Motor neuron (in vitro differentiated cells): Measurements from ENCODE around the gene SLC7A9. TPM values are rescaled to one million over a fixed set of nuclear protein-coding genes. Genes with fewer than 3 reads are reported as not detected.
"Not testable (repeated sequence)": the region's sequence is repeated elsewhere in the genome, so short reads cannot be mapped to it uniquely, and the experiment has no call there.

Experiments
- ATAC-seq, 8 experiments: fragments of 200-7000 bp; cut with Tn5 transposase; replicated peaks in 6 of 8; 2 replicates each; pipeline ENCODE4 v1.8.0; 2021; ENCODE audit warnings: mild to moderate bottlenecking in 8 of 8, moderate library complexity in 8 of 8
- H3K27ac ChIP-seq, 2 donors: fragments of 250-450 bp; sonication (Bioruptor Pico); 2 replicates each; pipeline ENCODE4 v1.9.0; 2021; ENCODE audit warnings: antibody characterized with exemption in 2 of 2, mild to moderate bottlenecking in 2 of 2, moderate library complexity in 1 of 2
- H3K4me1 ChIP-seq, 2 donors: fragments of 250-450 bp; sonication (Bioruptor Pico); replicated peaks in 1 of 2; 2 replicates each; pipeline ENCODE4 v1.6.1; 2021; ENCODE audit warnings: antibody characterized with exemption in 2 of 2, mild to moderate bottlenecking in 2 of 2, moderate library complexity in 1 of 2
- H3K4me3 ChIP-seq, 5 donors: fragments of 250-450 bp; sonication (Bioruptor Pico); 2 replicates each; pipeline ENCODE4 v1.9.0; 2021; ENCODE audit warnings: antibody characterized with exemption in 5 of 5, mild to moderate bottlenecking in 5 of 5, moderate library complexity in 4 of 5
- WGBS, 10 experiments: fragments of 450-650 bp; shearing (Covaris generic); methylation state at CpG; one replicate each; pipeline ENCODE4 v1.0.0; 2022; 5-methylcytosine and 5-hydroxymethylcytosine counted together
- in situ Hi-C, 9 experiments: fragments of 400-800 bp; cut with MboI; loops; one replicate each; pipeline ENCODE4 v1.15.0; 2021; ENCODE audit warnings: low sequenced_read_pairs in 9 of 9, low pct_unique_long_range_greater_than_20kb in 2 of 9; ENCODE audit not compliant: unreplicated experiment in 9 of 9
- total RNA-seq, 8 experiments: library from RNA; unstranded; fragments of 300-600 nt; gene quantifications; 2 replicates each; pipeline versions ENCODE4 v1.2.3 to v1.2.4, GENCODE V29; 2022

Gene SLC7A9
- total RNA-seq, 8 experiments from 2014 or later: 0.21 to 0.78 (median 0.46) TPM; not detected in 1

DNA sequence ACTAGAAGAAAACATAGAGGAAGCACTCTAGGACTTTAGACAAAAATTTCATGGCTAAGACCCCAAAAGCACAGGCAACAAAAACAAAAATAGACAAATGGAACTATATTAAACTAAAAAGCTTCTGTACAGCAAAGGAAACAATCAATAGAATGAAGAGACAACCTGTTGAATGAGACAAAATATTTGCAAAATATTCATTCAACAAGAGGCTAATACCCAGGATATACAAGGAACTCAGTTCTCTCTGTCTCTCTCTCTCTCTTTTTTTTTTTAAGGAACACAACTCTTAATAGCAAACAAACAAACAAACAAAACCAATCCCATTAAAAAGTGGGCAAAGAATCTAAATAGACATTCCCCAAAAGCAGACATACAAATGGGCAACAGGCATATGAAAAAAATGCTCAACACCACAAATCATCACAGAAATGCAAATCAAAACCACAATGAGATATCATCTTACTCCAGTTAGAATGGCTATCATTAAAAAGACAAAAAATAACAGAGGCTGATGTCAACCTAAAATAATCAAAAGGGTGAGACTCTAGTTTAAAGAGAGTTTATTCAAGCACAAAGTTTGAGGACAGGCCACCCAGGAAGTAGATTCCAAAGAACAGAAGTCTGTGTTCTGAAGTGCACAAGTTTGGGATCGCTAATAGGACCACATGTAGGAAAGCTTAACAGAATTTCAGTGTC lies 27.1 kb upstream of the SLC7A9 start:
- in situ Hi-C loops: no loop called here
- ATAC-seq: peak in 1 of 8 experiments; percentile 52
- H3K4me3 ChIP-seq: no peak overlapping the region
- no peaks in the 10 kb centered on the region for H3K4me1 ChIP-seq
- WGBS, 10 experiments: 83 to 100% (median 100%) methylated on average over 1 of the region's 1 CpG; no CpG with 5 or more reads in 4 of the 10 experiments
- no peak overlapping the region for H3K27ac ChIP-seq

DNA sequence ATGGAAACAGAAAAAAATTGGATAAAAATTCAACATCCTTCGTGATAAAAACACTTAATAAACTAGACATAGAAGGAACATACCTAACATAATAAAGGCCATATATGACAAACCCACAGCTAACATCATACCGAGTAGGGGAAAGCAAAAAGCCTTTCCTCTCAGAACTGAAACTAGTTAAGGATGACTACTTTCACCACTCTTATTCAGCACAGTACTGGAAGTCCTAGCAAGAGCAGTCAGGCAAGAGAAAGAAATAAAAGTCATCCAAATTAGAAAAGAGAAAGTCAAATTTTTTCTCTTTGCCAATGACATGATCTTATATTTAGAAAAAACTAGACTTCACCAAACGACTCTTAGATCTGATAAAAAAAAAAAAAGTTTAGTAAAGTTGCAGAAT lies 25.8 kb upstream of the SLC7A9 start:
- no peak for ATAC-seq
- WGBS, 10 experiments: 60 to 98% (median 93%) methylated on average over 1 to 3 of the region's 3 CpGs
- in situ Hi-C loops: no loop called here
- Histone ChIP-seq H3K4me3 (no peak overlapping the region), H3K27ac (no peak overlapping the region), H3K4me1 (no peaks in the 10 kb centered on the region)

DNA sequence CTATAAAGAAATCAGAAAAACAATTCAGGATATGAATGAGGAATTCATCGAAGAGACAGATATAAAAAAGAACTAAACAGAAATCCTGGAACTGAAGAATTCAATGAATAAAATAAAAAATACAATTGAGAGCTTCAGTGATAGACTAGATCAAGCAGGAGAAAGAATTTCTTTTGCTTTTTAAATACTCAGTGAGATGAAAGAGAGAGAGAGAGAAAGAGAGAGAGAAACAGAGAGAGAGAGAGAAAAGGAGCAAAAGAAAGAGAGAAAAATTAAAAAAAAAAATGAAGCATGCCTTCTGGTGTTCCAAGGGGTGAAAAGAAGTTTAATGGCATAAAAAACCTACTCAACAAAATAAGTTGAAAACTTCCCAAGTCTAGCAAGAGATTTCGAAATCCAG lies 22.0 kb upstream of the SLC7A9 start:
- 66 to 100% (median 89%) methylated on average over 1 to 2 of the region's 2 CpGs for WGBS, 10 experiments
- ATAC-seq: no peak
- Histone ChIP-seq H3K27ac (no peak overlapping the region), H3K4me3 (no peak overlapping the region), H3K4me1 (no peaks in the 10 kb centered on the region)
- in situ Hi-C loops: no loop called here

DNA sequence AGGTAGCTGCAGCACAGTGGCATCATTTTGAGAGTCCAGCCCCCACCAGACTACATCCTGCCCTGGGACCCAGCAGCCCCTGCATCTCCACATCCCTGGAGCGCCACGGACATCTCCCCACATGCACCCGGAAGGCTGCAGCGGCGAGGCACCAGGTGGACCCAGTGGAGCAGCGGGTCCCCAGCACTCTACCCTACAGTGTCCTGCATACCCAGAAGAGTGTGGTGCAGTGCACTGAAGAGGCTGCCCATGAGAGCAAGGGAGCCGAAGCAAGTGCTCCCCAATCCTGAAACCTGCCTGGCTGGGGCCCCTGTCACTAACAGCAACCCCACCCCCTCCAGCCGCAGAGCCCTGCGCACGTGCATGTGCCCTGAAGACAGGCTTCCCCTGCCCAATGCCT lies 21.3 kb upstream of the SLC7A9 start:
- H3K4me3 ChIP-seq: no peak overlapping the region
- H3K4me1 ChIP-seq: no peaks in the 10 kb centered on the region
- 80 to 100% (median 98%) methylated on average over 1 to 6 of the region's 10 CpGs; no CpG with 5 or more reads in 6 of the 10 experiments for WGBS, 10 experiments
- H3K27ac ChIP-seq: no peak overlapping the region
- in situ Hi-C loops: no loop called here
- ATAC-seq: no peak

DNA sequence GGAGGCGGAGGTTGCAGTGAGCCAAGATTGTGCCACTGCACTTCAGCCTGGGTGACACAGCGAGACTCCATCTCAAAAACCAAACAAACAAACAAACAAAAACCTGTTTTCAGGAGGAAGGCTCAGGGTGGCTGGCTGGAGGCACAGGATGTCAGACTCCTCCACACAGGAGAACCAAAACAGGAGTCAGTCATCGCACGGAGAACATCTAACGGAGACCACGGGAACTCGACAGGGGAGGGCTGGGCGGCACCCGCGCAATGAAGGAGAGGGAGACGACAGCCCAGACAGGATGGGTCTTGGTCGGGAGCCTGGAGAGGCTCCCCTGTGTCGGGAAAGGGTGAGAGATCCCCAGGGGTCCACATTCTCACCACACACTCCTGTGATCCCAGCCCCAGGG lies 20.8 kb upstream of the SLC7A9 start:
- WGBS, 10 experiments: 90 to 100% (median 93%) methylated on average over 2 to 4 of the region's 13 CpGs; no CpG with 5 or more reads in 6 of the 10 experiments
- Histone ChIP-seq H3K4me3 (no peak overlapping the region), H3K4me1 (no peaks in the 10 kb centered on the region), H3K27ac (no peak overlapping the region)
- ATAC-seq: no peak
- in situ Hi-C loops: no loop called here

DNA sequence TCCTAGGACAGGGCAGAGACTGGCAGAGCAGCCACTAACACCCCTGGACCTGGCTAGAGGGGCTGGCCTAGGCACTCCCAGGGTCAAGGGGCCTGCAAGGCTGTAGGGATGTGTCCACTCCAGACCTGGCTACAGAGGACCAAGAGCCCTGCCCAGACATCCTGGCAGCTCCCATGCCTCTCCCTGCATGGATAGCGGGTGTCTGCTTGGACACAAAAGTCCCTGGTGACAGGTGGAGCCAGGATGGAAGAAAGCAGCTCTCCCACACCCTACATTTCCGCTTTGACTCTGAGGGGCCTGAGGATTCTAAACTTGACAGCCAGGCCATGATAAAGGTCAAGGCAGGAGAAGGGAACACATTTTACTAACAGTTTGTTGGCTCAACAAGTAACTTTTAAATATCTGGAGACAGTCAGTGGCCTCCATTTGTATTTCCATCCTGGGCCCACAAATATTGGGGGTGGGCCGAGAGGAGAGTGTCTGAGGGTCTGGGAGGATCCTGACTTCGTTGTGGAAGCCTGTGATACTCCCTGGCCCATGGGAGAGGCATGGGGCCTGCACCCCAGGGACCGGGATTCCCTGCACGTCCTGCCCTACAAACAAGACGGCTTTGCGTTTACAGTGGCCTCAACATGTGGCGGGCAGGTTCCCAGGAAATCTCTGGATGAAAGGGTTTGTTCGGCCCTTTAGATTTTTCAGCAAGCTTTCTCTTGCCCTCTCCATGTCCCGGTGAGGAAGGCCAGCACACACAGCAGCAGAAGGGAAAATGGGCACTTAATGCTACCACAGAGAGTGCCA lies 19.8 kb upstream of the SLC7A9 start:
- WGBS, 10 experiments: 0 to 100% (median 96%) methylated on average over 1 to 5 of the region's 11 CpGs; no CpG with 5 or more reads in 3 of the 10 experiments
- in situ Hi-C loops: no loop called here
- no peak for ATAC-seq
- no peak overlapping the region for H3K27ac ChIP-seq
- no peak overlapping the region for H3K4me3 ChIP-seq
- no peaks in the 10 kb centered on the region for H3K4me1 ChIP-seq

DNA sequence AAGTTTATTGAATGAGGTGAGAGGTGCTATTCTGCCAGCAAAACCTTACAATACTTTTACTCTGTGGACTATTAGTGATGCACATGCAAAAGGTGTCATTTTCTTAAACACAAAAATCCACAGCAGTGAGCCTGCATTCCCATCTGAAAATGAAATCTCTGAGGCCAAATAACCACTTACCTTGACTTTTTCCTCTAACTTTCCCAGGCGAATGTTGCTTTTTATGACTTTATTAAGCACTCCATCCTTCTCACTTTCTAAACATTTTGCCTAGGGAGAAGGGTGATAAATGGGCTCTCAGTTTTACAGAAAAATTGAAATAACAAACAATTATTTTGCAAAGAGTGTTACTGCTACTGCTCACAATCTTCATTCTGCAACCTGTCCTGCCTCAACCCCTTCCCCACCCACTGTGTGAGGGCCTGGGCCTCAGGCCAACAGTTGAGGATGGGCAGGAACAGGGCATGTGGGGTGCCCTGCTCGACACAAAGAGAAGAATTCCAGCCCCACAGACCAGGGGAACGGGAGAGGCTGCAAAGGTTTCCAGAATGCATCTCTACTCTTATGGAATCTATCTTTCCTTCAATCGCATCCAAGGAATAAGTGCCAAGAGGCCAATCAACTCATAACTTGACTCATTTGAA lies 18.1 kb upstream of the SLC7A9 start:
- H3K4me3 ChIP-seq: no peak overlapping the region
- in situ Hi-C loops: no loop called here
- WGBS, 10 experiments: 70 to 100% (median 83%) methylated on average over 1 to 4 of the region's 4 CpGs; no CpG with 5 or more reads in 1 of the 10 experiments
- no peak overlapping the region for H3K27ac ChIP-seq
- no peak for ATAC-seq
- H3K4me1 ChIP-seq: no peaks in the 10 kb centered on the region

DNA sequence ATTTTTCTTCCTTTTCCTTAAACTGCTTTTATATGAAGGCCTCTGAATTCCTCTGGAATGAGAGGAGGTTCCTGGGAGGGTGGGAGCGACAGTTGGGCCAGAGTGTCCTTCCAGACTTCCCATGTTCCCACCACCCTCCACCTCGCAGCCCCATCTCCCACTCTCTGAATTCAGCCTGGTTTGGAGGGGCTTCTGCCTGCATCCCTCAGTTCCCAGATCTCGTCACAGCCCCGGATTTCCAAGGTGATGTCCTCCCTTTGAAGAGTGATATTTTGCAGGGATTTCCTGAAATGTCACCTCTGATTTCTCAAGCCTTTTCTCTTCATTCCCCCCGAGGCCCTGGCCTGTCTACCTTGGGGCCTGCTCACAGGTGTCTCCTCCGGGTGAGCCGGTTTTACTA lies 16.7 kb upstream of the SLC7A9 start:
- H3K4me1 ChIP-seq: no peaks in the 10 kb centered on the region
- 18 to 93% (median 84%) methylated on average over 3 to 5 of the region's 7 CpGs; no CpG with 5 or more reads in 4 of the 10 experiments for WGBS, 10 experiments
- no peak for ATAC-seq
- in situ Hi-C loops: no loop called here
- H3K4me3 ChIP-seq: no peak overlapping the region
- H3K27ac ChIP-seq: no peak overlapping the region

DNA sequence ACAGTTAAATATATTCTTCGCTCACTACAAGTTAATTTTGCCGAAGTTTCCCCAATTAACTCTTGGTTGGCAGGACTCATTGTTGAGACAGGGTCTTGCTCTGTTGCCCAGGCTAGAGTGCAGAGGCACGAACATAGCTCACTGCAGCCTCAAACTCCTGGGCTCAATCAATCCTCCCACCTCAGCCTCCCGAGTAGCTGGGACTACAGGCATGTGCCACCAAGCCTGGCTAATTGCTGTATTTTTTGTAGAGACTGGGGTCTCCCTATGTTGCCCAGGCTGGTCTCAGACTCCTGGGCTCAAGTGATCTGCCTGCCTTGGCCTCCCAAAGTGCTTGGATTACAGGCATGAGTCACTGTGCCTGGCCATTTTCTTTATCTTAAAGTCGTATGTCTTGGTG lies 15.7 kb upstream of the SLC7A9 start:
- 67 to 100% (median 89%) methylated on average over 1 to 4 of the region's 5 CpGs for WGBS, 10 experiments
- H3K4me3 ChIP-seq, in situ Hi-C loops, H3K27ac ChIP-seq, ATAC-seq, H3K4me1 ChIP-seq: not testable (repeated sequence)

DNA sequence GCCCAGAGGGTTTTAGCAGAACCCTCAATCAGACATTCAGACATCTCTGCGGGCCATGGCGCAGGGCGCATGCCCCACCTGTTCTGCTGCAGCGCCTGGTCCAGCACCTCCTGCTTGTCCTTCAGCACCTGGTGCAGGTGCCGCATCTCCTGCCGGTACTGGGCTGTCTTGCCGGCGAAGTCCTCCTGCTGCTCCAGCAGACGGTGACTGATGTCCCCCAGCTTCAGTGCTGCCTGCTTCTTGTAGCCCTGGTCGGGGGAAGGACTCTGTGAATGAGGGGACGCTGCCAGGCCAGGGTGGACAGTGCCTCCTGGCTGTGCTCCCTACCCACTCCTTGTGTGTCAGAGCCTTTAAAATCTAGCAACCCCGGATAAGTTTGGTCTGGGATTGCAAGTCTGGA lies 12.2 kb upstream of the SLC7A9 start:
- ATAC-seq: no peak
- in situ Hi-C loops: no loop called here
- Histone ChIP-seq H3K4me3 (no peak overlapping the region), H3K4me1 (no peaks in the 10 kb centered on the region), H3K27ac (no peak overlapping the region)
- 75 to 100% (median 90%) methylated on average over 1 to 10 of the region's 12 CpGs; no CpG with 5 or more reads in 1 of the 10 experiments for WGBS, 10 experiments

DNA sequence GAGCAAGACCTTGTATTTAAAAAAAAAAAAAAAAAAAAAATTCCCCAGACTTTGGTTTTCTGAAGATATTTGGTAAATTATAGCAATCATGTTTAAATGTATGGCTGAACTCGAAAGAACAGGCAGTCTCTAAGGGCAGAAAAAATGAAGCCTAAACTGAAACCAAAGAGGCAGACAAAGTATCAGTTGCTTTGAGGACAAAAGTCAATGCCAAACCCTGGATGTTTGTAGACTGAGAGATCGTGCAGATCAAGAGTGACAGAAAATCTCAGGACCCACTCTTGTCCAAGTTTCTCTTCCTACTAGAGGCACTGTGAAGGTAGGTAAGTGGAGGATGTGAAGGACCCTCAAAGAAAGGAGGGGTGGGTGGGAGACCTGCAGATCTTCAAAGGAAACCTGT lies 11.1 kb upstream of the SLC7A9 start:
- 60 to 100% (median 92%) methylated on average over 1 to 2 of the region's 2 CpGs; no CpG with 5 or more reads in 2 of the 10 experiments for WGBS, 10 experiments
- in situ Hi-C loops: no loop called here

DNA sequence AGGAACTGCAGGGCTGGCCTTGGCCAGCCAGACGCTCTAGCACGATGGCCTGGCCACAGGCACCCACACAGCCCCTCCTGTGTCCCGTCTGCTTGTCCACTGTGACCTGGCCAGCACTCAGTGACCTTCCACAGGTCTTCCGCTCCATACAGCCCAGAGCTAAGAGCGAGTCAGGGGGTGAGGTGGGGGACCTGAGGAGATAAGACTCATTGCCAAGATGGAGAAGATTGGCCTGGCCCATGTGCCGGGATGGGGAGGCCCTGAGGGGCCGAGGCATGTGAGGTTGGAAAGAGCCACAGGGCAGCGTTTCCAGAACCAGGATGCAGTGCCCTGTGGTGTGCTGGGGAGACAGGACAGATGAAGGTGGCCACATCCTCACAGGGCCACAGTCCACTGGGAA lies 10.2 kb upstream of the SLC7A9 start:
- in situ Hi-C loops: no loop called here
- Histone ChIP-seq H3K4me1 (no peaks in the 10 kb centered on the region), H3K4me3 (no peak overlapping the region), H3K27ac (no peak overlapping the region)
- ATAC-seq: no peak
- 63 to 100% (median 73%) methylated on average over 1 to 3 of the region's 8 CpGs; no CpG with 5 or more reads in 6 of the 10 experiments for WGBS, 10 experiments

More for the DNA sequence above, 11.1 kb upstream of the SLC7A9 start:
- H3K4me3 ChIP-seq: no peak overlapping the region
- no peaks in the 10 kb centered on the region for H3K4me1 ChIP-seq
- no peak overlapping the region for H3K27ac ChIP-seq
- no peak for ATAC-seq

DNA sequence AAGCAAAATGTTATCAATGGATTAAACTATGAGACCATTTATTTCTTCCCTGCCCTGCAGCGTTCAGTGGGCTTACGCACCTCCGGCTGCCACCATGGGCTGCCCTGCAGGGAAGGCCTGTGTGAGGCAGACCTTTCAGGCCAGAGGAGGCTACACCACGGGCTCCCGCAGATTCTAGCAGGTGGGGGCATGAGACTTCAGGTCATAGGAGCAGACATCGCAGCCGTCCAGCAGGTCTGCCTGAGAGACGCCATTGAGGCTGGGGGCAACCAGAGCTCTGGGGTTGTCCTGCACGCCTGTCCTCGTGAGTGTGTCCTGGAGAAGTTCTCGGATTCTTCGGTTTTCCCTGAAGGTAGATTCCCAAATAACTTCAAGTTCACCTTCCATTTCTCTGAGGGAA lies 9.4 kb upstream of the SLC7A9 start:
- no peak for ATAC-seq
- Histone ChIP-seq H3K4me3 (no peak overlapping the region), H3K4me1 (no peaks in the 10 kb centered on the region), H3K27ac (no peak overlapping the region)
- in situ Hi-C loops: no loop called here
- WGBS, 10 experiments: 90 to 100% (median 93%) methylated on average over 2 to 9 of the region's 12 CpGs; no CpG with 5 or more reads in 3 of the 10 experiments
